Keratinocyte (primary cell): Measurements from ENCODE around the gene DTD1.

Experiments
- EZH2 ChIP-seq: IDR thresholded peaks from one replicate; pipeline ENCODE4 v1.6.1; 2012; ENCODE audit warnings: inconsistent platforms, mild to moderate bottlenecking, low read length, moderate library complexity
- TF ChIP-seq, protein P1 (sequence below), 3 experiments: IDR thresholded peaks in 1 of 3; conservative IDR thresholded peaks in 1 of 3; optimal IDR thresholded peaks in 1 of 3; 2 replicates in 2 of 3; 3 replicates in 1 of 3; pipeline versions ENCODE3 to v1.5.1; 2011; ENCODE audit warnings: low read length in 3 of 3, mild to moderate bottlenecking in 3 of 3, moderate library complexity in 2 of 3, control low read depth in 1 of 3, inconsistent platforms in 1 of 3; ENCODE audit not compliant: insufficient read depth in 2 of 3; ENCODE audit errors: extremely low read depth in 1 of 3

DNA sequence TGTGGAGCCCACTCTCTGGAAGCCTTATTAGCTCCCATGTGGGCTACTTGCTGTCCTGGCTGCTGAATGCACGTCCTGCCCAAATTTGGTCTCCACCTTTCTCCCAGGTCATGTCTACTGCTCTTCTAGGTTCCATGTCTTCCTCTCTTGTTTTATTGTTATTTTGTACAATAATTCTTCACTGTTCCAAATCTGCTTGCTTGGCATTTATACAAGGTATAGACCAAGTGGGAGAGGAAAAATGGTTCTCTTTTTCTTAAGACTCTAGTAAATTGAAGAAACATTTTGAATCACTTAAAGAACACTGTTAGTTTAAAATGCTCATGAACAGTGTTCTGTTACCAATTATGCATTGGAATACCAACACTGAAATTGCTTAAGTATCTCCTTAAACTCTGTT lies 144.1 kb downstream of the DTD1 start:
- TF ChIP-seq, protein P1, sequence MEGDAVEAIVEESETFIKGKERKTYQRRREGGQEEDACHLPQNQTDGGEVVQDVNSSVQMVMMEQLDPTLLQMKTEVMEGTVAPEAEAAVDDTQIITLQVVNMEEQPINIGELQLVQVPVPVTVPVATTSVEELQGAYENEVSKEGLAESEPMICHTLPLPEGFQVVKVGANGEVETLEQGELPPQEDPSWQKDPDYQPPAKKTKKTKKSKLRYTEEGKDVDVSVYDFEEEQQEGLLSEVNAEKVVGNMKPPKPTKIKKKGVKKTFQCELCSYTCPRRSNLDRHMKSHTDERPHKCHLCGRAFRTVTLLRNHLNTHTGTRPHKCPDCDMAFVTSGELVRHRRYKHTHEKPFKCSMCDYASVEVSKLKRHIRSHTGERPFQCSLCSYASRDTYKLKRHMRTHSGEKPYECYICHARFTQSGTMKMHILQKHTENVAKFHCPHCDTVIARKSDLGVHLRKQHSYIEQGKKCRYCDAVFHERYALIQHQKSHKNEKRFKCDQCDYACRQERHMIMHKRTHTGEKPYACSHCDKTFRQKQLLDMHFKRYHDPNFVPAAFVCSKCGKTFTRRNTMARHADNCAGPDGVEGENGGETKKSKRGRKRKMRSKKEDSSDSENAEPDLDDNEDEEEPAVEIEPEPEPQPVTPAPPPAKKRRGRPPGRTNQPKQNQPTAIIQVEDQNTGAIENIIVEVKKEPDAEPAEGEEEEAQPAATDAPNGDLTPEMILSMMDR (optimal IDR thresholded peaks at IDR 0.05 in 1 of 3, IDR thresholded peaks at IDR 0.05 in 1 of 3, conservative IDR thresholded peaks at IDR 0.05 in 1 of 3; ENCODE audit: extremely low read depth in 1 of 3, insufficient read depth in 2 of 3, low read length in 3 of 3), result no peak
- TF ChIP-seq EZH2, result no peak
